Keratinocyte (primary cell): ENCODE measurements around the gene HDAC9. TPM values are rescaled to one million over a fixed set of nuclear protein-coding genes. Genes with fewer than 3 reads are reported as not detected.

Experiments
- DNase-seq: peaks from one replicate; pipeline ENCODE4 v3.0.0-alpha.2; 2011; ENCODE audit warnings: low read depth, missing footprints, low spot score
- FAIRE-seq: peaks from 2 replicates; lab custom pipeline; 2011; peaks lifted over from hg19 to GRCh38; lab: Jason Lieb, UNC
- H2AFZ ChIP-seq: 2 replicates; pipeline ENCODE4 v1.6.0; 2012; ENCODE audit warnings: low read length, control low read depth, inconsistent platforms; ENCODE audit not compliant: control insufficient read depth
- H3K27ac ChIP-seq: 2 replicates; pipeline ENCODE4 v1.5.1; 2011; ENCODE audit warnings: low read length; ENCODE audit not compliant: control insufficient read depth, insufficient read depth
- H3K27me3 ChIP-seq: 3 replicates; pipeline ENCODE4 v1.6.0; 2011; ENCODE audit warnings: low read length; ENCODE audit not compliant: control insufficient read depth, insufficient read depth; ENCODE audit errors: extremely low read depth
- H3K36me3 ChIP-seq, 2 experiments: 2 replicates in 1 of 2; 3 replicates in 1 of 2; pipeline ENCODE4 v1.5.1; 2011; ENCODE audit warnings: low read length in 2 of 2, mild to moderate bottlenecking in 1 of 2; ENCODE audit not compliant: control insufficient read depth in 2 of 2, insufficient read depth in 2 of 2; ENCODE audit errors: extremely low read depth in 1 of 2
- H3K4me1 ChIP-seq: 3 replicates; pipeline ENCODE4 v1.5.1; 2011; ENCODE audit warnings: low read length; ENCODE audit not compliant: control insufficient read depth, insufficient read depth; ENCODE audit errors: extremely low read depth
- H3K4me2 ChIP-seq: 3 replicates; pipeline ENCODE4 v1.6.0; 2011; ENCODE audit warnings: low read depth, low read length; ENCODE audit not compliant: control insufficient read depth, insufficient read depth; ENCODE audit errors: extremely low read depth
- H3K4me3 ChIP-seq, 3 experiments: fragments of 200-600 bp in 1 of 3; sonication (generic) in 1 of 3; 2 replicates in 2 of 3; 3 replicates in 1 of 3; pipeline ENCODE4 v1.5.1; 2011 to 2016; ENCODE audit warnings: low read length in 3 of 3, mild to moderate bottlenecking in 3 of 3, control low read depth in 2 of 3, inconsistent platforms in 1 of 3, low read depth in 1 of 3, mixed read lengths in 1 of 3, mixed run types in 1 of 3, moderate library complexity in 1 of 3; ENCODE audit not compliant: control insufficient read depth in 2 of 3, insufficient read depth in 2 of 3; ENCODE audit errors: extremely low read depth in 1 of 3
- H3K79me2 ChIP-seq: 2 replicates; pipeline ENCODE4 v1.6.0; 2012; ENCODE audit warnings: low read length; ENCODE audit not compliant: control insufficient read depth, insufficient read depth
- H3K9ac ChIP-seq: 3 replicates; pipeline ENCODE4 v1.6.0; 2011; ENCODE audit warnings: low read length; ENCODE audit not compliant: control insufficient read depth, insufficient read depth; ENCODE audit errors: extremely low read depth
- H3K9me1 ChIP-seq: 3 replicates; pipeline ENCODE4 v1.6.0; 2011; ENCODE audit warnings: low read length; ENCODE audit not compliant: control insufficient read depth, insufficient read depth; ENCODE audit errors: extremely low read depth
- H3K9me3 ChIP-seq: 2 replicates; pipeline ENCODE4 v1.5.1; 2012; ENCODE audit warnings: low read depth, low read length; ENCODE audit not compliant: control insufficient read depth
- H4K20me1 ChIP-seq: 3 replicates; pipeline ENCODE4 v1.6.0; 2011; ENCODE audit warnings: low read length; ENCODE audit not compliant: control insufficient read depth, insufficient read depth; ENCODE audit errors: extremely low read depth
- EZH2 ChIP-seq: IDR thresholded peaks from one replicate; pipeline ENCODE4 v1.6.1; 2012; ENCODE audit warnings: inconsistent platforms, mild to moderate bottlenecking, low read length, moderate library complexity
- dilution Hi-C: fragments of 300-500 bp; cut with MboI; formaldehyde crosslinking; loops from one replicate; pipeline ENCODE4 v1.7.0; 2020; ENCODE audit warnings: low sequenced_read_pairs; ENCODE audit not compliant: extremely low pct_ligation_motif_present
- polyA plus RNA-seq, 5 experiments: library from polyadenylated mRNA; depleted of rRNA in 3 of 5; stranded (reverse) in 3 of 5; stranded (forward) in 1 of 5; unstranded in 1 of 5; fragments of >200 nt; gene quantifications; 1 replicate in 1 of 5; 2 replicates in 3 of 5; 3 replicates in 1 of 5; pipeline versions ENCODE4 v1.2.1 to v1.2.3, GENCODE V29; 2011 to 2012; ENCODE audit warnings: missing spikeins in 2 of 5, low read depth in 1 of 5, low replicate concordance in 1 of 5
- TF ChIP-seq, protein P1 (sequence below), 3 experiments: IDR thresholded peaks in 1 of 3; conservative IDR thresholded peaks in 1 of 3; optimal IDR thresholded peaks in 1 of 3; 2 replicates in 2 of 3; 3 replicates in 1 of 3; pipeline versions ENCODE3 to v1.5.1; 2011; ENCODE audit warnings: low read length in 3 of 3, mild to moderate bottlenecking in 3 of 3, moderate library complexity in 2 of 3, control low read depth in 1 of 3, inconsistent platforms in 1 of 3; ENCODE audit not compliant: insufficient read depth in 2 of 3; ENCODE audit errors: extremely low read depth in 1 of 3

Gene HDAC9
- polyA plus RNA-seq, 1 donor (not counting 4 experiments of a cell fraction or from before 2014, with no cell fraction given), result 24.6 TPM

- no peak overlapping the region for H3K4me2 ChIP-seq
- dilution Hi-C loops, result no loop called here
Measured at GRCh38 chr7:18702071-18702829, 206.7 kb downstream of the HDAC9 start.

GRCh38 chr7:18703685-18704084 lies 208.1 kb downstream of the HDAC9 start:
- no peaks in the 10 kb centered on the region for H3K79me2 ChIP-seq
- no peak overlapping the region for H3K27ac ChIP-seq
- dilution Hi-C loops, result no loop called here
- H3K36me3 ChIP-seq, result no peaks in the 10 kb centered on the region
- DNase-seq (no peak), FAIRE-seq (no peak)
- no peak overlapping the region for H2AFZ ChIP-seq
- H3K27me3 ChIP-seq, result no peaks in the 10 kb centered on the region
- no peaks in the 10 kb centered on the region for H4K20me1 ChIP-seq
- no peaks in the 10 kb centered on the region for H3K9me3 ChIP-seq
- no peak overlapping the region for H3K4me2 ChIP-seq
- H3K9me1 ChIP-seq, result no peaks in the 10 kb centered on the region
- H3K4me3 ChIP-seq, result no peak overlapping the region
- no peaks in the 10 kb centered on the region for H3K4me1 ChIP-seq
- no peak overlapping the region for H3K9ac ChIP-seq
- TF ChIP-seq, protein P1, sequence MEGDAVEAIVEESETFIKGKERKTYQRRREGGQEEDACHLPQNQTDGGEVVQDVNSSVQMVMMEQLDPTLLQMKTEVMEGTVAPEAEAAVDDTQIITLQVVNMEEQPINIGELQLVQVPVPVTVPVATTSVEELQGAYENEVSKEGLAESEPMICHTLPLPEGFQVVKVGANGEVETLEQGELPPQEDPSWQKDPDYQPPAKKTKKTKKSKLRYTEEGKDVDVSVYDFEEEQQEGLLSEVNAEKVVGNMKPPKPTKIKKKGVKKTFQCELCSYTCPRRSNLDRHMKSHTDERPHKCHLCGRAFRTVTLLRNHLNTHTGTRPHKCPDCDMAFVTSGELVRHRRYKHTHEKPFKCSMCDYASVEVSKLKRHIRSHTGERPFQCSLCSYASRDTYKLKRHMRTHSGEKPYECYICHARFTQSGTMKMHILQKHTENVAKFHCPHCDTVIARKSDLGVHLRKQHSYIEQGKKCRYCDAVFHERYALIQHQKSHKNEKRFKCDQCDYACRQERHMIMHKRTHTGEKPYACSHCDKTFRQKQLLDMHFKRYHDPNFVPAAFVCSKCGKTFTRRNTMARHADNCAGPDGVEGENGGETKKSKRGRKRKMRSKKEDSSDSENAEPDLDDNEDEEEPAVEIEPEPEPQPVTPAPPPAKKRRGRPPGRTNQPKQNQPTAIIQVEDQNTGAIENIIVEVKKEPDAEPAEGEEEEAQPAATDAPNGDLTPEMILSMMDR (optimal IDR thresholded peaks at IDR 0.05 in 1 of 3, IDR thresholded peaks at IDR 0.05 in 1 of 3, conservative IDR thresholded peaks at IDR 0.05 in 1 of 3; ENCODE audit: extremely low read depth in 1 of 3, insufficient read depth in 2 of 3, low read length in 3 of 3), result no peak
- no peak for TF ChIP-seq EZH2

More at GRCh38 chr7:18702071-18702829, 206.7 kb downstream of the HDAC9 start:
- no peaks in the 10 kb centered on the region for H3K79me2 ChIP-seq
- H3K9me3 ChIP-seq, result no peaks in the 10 kb centered on the region
- H3K9me1 ChIP-seq, result no peaks in the 10 kb centered on the region
- H3K4me1 ChIP-seq, result no peaks in the 10 kb centered on the region
- H3K9ac ChIP-seq, result no peak overlapping the region
- no peak overlapping the region for H2AFZ ChIP-seq
- H3K27me3 ChIP-seq, result no peaks in the 10 kb centered on the region
- DNase-seq (no peak), FAIRE-seq (no peak)
- no peak overlapping the region for H3K27ac ChIP-seq
- TF ChIP-seq, protein P1 (optimal IDR thresholded peaks at IDR 0.05 in 1 of 3, IDR thresholded peaks at IDR 0.05 in 1 of 3, conservative IDR thresholded peaks at IDR 0.05 in 1 of 3; ENCODE audit: extremely low read depth in 1 of 3, insufficient read depth in 2 of 3, low read length in 3 of 3), result no peak
- no peak for TF ChIP-seq EZH2
- no peaks in the 10 kb centered on the region for H3K36me3 ChIP-seq
- no peaks in the 10 kb centered on the region for H4K20me1 ChIP-seq
- H3K4me3 ChIP-seq, result no peak overlapping the region
